ENCODE results near the gene TET1.

- TF ChIP-seq CTCF (conservative IDR thresholded peaks at IDR 0.05; ENCODE audit: low read length): no peak
- TF ChIP-seq EZH2phosphoT487 (IDR thresholded peaks at IDR 0.05; ENCODE audit: borderline replicate concordance, low read depth, low read length): no peak
Measured at GRCh38 chr10:68717435-68717834, 157.3 kb downstream of the TET1 start.
